UCSD-AML1 (cell line): ENCODE measurements around the gene METRNL.
"Not testable (repeated sequence)": the region's sequence is repeated elsewhere in the genome, so short reads cannot be mapped to it uniquely, and the experiment has no call there.

ENCODE experiments used
- DNase-seq: peaks from one replicate; lab custom pipeline; 2025; ENCODE audit not compliant: unreplicated experiment; lab: John Stamatoyannopoulos, UW

Gene METRNL

GRCh38 chr17:83051396-83052240 is 27.8 kb upstream of the METRNL start:
- DNase-seq: peak; percentile 99

- DNase-seq: no peak
These were observed 27.2 kb upstream of the METRNL start for GRCh38 chr17:83052241-83052564.

DNA sequence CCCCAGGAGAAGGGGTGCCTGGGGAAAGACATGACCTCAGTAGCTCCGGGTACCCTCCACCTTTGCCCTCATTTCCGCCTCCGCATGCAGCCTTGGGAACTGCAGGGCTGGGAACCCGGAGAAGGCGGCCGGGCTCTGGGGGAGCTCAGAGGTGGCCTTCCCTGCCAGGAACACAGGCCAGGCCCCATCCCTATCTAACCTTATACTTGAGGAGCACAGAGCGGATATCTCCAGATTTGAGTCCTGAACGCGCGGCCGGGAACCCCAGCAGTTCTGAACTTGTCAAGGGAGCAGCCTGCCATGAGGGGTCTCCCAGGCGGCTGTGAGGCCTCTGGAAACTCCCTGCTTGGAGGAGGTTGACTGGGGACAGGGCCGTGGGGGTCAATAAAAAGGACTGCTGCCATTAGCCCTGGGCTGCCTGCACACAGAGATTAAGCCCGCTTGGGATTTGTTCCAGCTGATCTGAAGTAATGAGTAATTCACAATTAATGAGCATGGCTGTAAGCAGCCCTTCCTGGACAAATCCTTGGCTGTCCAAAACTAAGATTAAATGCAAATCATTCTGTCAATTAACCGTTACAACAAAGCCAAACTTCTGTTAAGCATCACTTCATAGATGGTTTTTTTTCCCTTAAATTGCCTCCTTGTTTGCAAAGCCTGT is 26.3 kb upstream of the METRNL start:
- no peak for DNase-seq

GRCh38 chr17:83053739-83054451 is 25.5 kb upstream of the METRNL start:
- peak; percentile 54 for DNase-seq

DNA sequence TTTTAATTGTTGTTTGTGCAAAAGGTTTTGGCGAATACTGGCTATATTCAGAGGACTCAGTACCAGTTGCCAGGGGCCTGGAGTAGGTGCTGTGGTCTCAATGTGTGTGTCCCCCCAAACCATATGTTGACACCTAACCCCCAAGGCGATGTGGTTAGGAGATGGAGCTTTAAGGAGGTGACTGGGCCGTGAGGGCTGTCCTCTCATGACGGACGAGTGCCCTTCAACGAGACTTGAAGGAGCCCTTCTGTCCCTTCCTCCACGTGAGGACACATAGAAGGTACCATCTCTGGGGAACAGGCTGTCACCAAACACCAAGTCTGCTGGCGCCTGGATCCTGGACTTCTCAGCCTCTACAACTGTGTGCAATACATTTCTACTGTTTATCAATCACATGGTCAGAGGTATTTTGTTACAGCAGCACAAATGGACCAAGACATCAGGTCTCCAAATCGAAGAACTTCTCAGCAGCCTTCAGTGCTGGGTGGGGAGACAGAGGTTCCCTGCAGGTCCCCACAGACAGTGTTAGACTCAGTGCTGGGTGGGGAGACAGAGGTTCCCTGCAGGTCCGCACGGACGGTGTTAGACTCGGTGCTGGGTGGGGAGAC is 24.8 kb upstream of the METRNL start:
- no peak for DNase-seq

- not testable (repeated sequence) for DNase-seq
These were observed 24.2 kb upstream of the METRNL start for GRCh38 chr17:83055176-83055575.

- DNase-seq: no peak
These were observed 23.4 kb upstream of the METRNL start for GRCh38 chr17:83055911-83056582.

GRCh38 chr17:83056583-83057396 is 22.6 kb upstream of the METRNL start:
- no peak for DNase-seq

- DNase-seq: no peak
These were observed 22.0 kb upstream of the METRNL start for GRCh38 chr17:83057397-83057761.

- no peak for DNase-seq
These were observed 21.6 kb upstream of the METRNL start for GRCh38 chr17:83057793-83058265.

GRCh38 chr17:83058266-83058798 is 21.1 kb upstream of the METRNL start:
- DNase-seq: no peak

GRCh38 chr17:83061586-83061985 is 17.8 kb upstream of the METRNL start:
- DNase-seq: no peak

DNA sequence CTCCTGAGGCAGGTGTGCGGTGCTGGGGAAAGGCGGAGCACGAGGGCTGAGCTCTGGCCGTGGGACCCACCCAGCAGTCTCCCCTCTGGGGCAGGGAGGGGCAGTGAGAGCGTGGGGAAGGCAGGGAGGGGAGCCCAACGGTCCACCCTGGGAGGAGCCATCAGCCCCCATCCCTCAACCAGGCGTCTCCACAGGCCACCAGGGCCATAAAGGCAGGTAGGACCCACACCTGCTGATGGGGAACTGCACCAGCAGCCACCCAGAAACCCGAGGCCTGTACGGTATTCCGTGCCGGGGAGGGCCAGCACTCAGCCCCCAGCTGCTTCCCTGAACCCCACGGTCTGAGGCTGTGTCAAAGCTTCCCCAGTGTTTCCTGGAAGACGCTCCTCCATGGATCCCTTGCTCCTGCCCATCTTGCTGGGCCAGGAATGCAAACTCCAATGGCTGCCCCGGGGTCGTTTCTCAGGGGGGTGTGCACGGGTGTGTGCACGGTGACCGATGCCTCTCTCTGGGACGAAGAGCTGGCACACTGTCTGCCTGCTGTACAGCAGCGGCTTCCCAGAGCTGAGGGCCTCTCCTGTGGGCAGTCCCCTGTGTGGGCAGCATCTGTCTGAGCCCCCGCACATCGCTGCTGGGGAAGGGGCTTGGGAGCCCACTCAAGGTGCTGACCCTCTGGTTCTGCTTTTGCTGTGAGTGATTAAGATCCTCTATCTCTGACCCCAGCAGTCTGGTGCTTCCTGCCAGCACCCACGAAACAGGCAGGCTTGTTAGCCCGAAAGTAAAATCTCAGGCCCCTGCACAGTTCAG is 17.2 kb upstream of the METRNL start:
- DNase-seq: no peak

DNA sequence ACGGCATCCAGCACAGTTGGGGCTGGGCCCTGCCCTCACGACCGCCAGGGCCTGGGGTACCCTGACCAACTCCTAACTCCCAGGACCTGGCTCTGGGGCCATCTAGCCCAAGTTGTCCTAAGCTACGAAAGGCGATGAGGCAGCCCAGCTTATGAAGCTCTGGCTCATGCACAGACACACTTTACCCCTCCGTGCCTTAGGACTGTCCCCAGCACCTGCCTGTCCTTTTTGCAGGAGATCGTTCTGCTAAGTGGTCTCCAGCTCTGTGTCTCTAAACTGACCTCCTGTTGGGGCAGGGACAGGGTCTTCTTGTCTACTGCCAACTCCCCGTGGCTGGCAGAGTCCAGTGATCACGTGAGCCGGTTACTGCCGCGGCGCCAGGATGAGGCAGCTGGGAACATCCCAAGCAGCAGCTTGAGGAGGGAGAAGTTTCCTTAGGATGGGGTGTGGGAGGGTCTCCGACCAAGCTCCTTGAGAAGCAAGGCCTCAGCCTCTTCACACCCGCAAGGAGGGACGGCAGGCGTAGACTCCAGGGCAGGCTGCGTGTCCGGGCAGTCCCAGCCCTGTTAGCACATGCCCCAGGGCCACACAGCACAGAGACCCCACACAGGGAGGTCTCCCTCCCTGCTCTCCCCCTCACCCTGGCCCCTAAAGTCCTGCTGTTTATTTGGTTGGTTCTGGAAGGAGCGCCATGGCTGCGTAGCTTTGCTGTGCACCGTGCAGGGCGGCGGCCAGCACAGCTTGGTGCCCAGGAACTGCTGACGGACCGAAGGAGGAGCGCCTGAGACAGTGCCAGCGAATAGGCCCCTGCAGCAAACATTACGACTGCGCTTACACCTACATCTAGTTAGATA is 16.4 kb upstream of the METRNL start:
- DNase-seq: no peak

- DNase-seq: no peak
These were observed 15.2 kb upstream of the METRNL start for GRCh38 chr17:83064021-83064731.

DNA sequence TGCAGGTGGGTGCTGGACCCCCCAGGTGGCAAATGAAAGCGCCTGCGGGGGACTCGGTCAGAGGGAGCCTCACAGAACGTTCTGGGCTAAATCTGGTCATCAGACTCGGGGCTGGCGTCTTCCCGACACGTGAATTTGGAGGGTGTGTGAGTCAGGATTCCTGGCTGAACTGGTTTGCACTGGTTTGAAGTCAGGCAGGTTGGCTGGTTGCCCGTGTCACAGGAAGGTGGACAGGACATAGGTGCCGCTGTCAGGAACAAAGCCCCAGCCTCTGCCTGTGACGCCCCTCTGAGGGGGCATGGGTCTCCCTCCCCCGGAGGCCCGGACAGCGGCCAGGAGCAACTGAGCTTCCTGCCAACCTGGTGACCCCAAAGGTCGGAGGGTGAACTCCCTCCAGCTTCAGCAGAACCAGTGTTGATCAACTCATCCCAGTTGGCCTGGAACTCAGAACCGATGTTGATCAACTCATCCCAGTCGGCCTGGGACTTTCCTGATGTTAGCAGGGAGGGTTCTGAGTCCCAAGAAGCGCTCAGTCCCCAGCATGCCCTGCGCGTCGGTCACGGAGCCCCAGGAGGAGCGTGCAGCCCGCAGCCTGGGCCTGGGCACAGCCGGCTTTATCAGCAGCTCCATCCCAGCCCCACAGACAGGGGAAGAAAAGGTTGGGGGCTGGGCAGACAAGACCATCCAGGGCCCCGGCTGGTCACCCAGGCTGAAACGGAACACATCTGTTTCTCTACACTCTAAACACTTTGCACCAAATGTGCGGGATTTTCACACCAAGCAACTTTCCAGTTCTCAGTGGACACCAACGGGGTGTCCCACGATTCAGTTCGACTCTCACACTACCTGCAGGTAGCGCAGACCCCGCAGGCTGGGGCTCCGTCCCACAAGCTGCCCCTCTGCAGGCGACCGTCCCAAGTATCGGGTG is 14.4 kb upstream of the METRNL start:
- no peak for DNase-seq
